Erythroblast (primary cell): ENCODE measurements around the gene HTR2A.

Experiments used
- DNase-seq, 2 experiments: peaks; one replicate each; lab custom pipeline; 2025; lab: John Stamatoyannopoulos, UW
- GATA1 ChIP-seq: IDR thresholded peaks from 2 replicates; pipeline ENCODE4 v1.6.1; 2011; ENCODE audit warnings: low read depth, mild to moderate bottlenecking, control low read depth, low read length, moderate library complexity
- POLR2A ChIP-seq: IDR thresholded peaks from 2 replicates; pipeline ENCODE4 v1.6.1; 2011; ENCODE audit warnings: mild to moderate bottlenecking, low read length

The HTR2A gene

DNA sequence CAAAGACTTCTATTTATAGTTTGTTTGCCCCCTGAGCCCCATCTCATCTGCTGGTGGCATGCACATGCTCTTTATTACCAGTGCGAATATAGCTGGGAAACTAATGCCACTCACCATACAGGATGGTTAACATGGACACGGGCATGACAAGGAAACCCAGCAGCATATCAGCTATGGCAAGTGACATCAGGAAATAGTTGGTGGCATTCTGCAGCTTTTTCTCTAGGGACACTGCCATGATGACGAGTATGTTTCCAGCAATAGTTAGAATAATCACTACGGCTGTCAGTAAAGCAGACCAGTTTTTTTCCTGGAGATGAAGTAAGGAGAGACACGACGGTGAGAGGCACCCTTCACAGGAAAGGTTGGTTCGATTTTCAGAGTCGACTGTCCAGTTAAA lies 1.5 kb downstream of the HTR2A start:
- TF ChIP-seq GATA1, result no peak
- no peak for TF ChIP-seq POLR2A
- DNase-seq, result no peak

DNA sequence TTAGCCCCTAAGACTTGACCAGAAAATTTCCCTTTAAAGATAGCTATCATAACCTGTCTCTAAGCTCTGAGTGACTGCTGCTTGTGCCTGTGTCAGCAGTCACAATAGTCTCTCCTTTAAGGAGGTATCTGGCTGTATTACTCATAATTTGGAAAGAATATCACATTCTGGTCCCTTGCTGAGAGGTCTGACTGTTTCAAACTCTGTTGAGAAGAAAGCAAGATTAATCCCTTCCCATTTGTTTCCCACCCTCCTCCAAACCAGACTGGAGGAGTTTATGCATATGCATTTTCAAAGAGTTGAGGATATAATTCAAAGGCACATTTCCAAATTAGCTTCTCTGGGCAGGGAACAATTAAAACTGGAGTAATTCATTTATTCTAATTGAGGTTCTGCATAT lies 2.3 kb downstream of the HTR2A start:
- no peak for DNase-seq
- TF ChIP-seq POLR2A, result no peak

DNA sequence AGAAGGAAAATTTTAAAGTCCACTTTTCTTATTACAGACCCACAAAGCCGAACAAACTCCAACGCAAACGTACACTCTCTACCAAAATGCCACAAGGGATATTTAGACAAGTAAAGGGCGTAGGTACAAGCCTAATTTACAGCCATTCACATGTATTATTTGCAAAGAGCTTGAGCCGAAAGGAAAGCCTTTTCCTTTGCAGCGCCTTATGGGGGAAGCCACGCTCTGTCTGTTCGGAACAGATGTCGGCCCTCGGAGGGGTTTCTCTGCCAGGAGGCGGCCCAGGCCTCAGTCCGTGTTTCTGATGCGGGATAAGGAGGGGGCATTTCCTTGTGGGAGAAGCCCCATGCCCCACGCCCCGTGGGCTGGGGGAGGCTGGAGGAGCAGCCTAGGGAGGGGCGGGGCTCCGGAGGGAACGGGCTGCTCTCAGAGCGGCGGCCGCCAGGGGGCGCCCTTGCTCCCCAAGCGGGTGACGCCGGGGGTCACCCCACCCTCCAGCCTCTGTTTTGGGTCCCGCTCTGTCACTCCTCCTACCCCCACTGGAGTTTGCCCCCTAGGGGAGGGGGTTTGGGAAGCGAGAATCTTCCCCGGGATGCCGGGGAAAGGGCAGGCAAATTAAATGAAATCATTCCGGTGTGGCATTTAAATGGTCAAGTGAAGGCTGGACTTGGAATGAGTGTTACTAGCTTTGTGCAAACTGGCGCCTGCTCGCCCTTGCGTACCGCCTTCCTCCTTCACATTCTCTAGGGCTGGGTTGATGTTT lies 2.9 kb downstream of the HTR2A start:
- TF ChIP-seq GATA1 (no peak), POLR2A (no peak)
- peak; percentile 69 to 79 for DNase-seq

DNA sequence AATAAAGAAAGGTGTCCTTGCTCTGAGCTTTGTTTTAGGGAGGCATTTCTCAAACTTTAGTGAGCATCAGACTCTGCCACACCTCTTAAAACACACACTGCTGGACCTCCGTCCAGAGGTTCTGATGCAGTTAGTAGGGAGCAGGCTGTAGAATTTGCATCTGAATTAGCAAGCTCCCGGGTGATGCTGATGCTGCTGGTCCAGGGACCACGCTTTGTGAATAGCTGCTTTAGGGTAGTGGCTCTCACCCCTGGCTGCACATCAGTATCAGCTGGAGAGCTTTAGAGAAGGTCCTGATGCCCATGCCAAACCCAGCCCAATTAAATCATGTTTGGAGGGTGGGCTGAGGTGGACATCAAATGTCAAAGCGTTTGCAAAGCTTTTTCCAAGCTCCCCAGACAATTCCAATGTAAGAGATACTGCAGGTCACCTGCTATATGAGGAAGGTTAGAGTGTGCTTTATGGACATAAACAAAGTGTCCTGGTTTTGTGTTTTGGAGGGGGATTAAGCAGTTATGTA lies 3.6 kb downstream of the HTR2A start:
- TF ChIP-seq POLR2A, result no peak
- TF ChIP-seq GATA1, result no peak
- no peak for DNase-seq

DNA sequence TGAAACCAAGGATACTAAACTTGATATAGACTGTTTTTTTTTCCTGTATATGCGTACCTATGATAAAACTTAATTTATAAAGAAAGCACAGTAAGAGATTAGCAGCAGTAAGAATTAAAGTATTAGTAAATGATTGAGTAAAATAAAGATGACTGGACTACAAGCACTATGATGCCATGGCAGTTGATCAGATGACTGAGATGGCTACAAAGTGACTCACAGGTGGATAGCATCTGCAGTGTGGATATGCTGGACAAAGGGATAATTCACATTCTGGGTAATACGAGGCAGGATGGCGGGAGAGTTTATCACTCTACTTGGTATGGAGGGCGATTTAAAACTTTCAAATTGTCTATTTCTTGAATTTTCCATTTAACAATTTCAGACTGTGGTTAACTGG lies 11.8 kb downstream of the HTR2A start:
- TF ChIP-seq POLR2A (no peak), GATA1 (no peak)
- no peak for DNase-seq

DNA sequence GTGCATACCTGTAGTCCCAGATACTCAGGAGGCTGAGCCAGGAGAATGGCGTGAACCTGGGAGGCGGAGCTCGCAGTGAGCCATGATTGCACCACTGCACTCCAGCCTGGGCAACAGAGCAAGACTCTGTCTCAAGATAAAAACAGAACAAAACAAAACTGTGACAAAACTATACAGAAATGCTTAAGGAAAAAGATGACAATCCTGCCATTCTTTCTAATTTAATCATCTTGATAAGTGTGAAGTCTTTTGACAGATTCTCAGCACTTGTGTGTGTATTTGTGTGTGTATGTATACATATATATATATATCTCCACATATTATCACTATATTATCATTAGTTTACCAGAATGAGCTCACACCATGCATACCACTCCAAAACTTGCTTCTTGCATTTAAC lies 12.3 kb downstream of the HTR2A start:
- no peak for DNase-seq
- TF ChIP-seq POLR2A (no peak), GATA1 (no peak)

DNA sequence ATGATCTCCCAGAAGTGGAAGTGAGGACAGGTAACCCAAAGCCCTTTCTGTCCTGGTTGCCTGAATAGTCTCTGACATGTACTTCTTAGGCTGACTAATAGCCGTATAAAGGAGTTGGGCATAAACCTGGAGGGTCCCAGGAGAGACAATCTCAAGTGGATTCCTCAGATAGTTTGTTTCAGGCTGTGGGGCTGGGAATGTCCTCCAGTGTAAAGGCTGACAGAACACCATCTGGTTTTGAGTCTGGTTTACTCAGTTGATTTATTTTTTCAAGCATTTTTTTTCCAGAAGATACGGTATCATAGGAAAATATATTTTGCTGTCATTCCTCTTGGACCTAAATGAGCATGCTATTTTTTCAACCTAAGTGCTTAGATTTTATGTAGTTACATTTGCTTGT lies 15.2 kb downstream of the HTR2A start:
- no peak for DNase-seq
- TF ChIP-seq POLR2A, result no peak
- no peak for TF ChIP-seq GATA1

DNA sequence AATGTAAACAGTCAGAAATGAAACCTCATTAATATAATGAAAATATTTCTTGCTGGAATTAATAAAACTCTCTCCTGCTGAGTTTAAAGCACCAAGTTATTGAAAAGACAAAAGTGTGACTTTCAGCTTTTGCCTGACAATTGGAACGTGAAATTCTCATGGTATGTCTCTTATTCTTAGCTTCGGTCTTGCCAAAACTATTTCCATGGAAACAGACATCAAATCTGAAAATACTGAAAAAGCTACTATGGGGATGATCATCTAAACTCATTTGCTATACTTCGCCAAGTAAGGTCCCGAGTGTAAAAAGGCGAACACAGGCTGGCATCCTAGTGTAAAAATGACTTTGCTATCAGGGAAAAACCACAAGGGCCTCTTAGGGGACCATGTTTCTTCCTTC lies 22.8 kb downstream of the HTR2A start:
- DNase-seq, result no peak
- no peak for TF ChIP-seq GATA1
- no peak for TF ChIP-seq POLR2A

DNA sequence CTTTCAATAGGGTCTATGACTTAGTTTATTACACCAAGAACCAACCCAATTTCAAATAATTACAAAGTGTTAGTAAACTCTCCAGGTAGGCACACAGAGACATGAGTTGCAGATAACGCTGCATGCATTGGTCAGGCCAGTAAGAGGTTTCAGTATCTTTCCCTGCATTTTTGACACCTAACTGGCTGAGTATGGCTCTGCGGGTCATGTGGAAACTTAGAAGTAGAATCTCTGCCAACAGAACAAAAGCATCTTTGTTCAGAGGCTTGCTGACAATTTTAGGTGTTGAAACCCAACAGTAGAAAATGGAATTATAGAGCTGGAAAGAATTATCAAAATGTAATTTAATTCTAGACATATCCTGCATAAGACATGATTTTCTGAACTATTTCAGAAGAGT lies 25.3 kb downstream of the HTR2A start:
- no peak for DNase-seq

DNA sequence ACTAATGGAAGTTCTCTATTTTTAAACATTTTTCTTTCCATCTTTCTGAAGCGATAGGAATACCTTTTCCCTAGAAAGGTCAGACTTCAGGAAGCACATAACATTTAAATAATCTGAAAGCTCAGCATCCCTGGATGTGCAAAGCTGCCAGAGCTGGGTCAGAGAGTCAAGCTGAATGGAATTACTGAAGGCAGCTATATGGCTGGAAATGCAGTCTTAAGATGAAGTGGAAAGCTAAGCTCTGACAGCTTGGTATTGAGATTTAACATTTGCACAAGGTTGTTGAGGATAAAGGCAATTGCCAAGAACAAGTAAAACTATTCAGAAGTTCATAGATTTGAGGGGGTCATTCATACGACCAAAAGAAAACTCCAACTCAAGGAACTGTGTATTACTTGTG lies 28.8 kb downstream of the HTR2A start:
- TF ChIP-seq POLR2A (no peak), GATA1 (no peak)
- DNase-seq, result no peak

More for the DNA sequence above, 25.3 kb downstream of the HTR2A start:
- no peak for TF ChIP-seq POLR2A
- no peak for TF ChIP-seq GATA1

DNA sequence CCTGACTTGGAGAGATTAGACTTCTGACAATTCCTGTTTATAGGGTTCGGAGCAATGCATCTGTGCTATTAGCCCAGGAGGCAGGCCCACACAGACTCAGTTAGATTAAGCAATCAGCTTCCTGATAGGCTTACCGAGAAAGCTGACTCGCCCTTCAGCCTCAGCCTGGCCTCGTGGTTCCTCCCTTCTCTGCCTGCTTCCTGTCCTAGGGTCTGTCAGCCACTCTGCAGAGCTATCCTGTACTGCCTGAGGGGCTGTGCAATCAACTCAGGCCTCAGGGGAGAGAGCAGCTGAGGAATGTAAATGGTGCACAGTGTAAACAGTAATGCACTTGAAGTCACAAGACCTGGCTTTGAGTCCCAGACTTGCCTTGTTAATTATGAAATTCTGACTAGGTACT lies 30.7 kb downstream of the HTR2A start:
- TF ChIP-seq POLR2A (no peak), GATA1 (no peak)
- peak; percentile 44 to 50 for DNase-seq

DNA sequence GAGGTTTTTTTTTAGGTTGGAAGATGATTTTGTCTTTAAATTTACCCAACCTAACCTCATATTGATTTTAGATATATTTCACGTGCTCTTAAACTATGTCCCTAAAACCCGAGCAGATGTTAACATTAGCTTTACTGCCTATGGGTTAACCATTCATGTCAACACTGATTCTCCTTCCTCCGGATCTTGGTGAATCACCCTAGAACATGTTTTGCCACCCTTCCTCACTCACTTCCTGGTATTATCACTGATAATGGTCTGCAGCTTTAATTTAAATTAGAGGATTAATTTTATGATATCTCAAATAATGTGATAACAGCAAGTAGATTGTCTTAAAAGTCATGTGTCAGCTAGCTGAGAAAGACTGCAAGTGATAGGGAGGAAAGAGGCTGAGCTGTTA lies 31.9 kb downstream of the HTR2A start:
- no peak for DNase-seq
- TF ChIP-seq GATA1, result no peak
- TF ChIP-seq POLR2A, result no peak

DNA sequence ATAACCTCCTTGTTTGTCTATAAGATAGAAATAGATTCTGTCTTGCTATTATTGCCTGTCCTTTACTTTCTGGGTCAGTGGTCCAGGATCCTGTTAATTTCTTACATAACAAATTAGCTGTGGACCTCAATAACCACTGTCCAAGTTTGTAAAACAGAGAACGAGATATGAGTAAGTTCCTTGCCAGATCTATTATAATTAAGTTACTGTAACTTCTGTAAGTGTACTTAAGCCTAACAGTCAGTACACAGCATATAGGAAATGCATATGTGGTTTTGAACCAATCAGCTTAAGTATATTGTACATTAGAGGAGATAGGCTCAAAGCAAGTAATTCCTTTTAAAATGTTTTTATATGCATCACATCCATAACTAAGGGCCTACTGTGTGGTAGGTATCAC lies 34.9 kb downstream of the HTR2A start:
- no peak for DNase-seq

DNA sequence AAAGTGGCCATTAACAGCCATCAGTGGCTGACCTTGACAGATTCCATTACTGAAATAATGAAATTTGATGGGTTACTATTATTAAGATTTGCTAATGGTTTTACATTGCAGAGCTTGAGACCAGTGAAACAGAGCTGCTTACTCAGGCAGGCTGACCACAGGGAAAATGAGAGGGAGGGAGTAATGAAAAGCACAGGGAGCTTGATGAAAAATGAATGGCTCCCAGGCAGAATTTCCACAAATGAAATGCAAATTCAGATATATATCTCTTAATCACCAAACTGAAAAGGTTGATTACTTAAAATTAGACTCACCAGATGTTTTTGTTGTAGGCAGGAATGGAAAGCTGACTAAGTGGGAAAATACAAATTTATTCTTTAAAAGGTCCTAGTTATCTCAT lies 36.1 kb downstream of the HTR2A start:
- TF ChIP-seq GATA1, result no peak
- no peak for TF ChIP-seq POLR2A
- no peak for DNase-seq

More for the DNA sequence above, 34.9 kb downstream of the HTR2A start:
- TF ChIP-seq GATA1 (no peak), POLR2A (no peak)

DNA sequence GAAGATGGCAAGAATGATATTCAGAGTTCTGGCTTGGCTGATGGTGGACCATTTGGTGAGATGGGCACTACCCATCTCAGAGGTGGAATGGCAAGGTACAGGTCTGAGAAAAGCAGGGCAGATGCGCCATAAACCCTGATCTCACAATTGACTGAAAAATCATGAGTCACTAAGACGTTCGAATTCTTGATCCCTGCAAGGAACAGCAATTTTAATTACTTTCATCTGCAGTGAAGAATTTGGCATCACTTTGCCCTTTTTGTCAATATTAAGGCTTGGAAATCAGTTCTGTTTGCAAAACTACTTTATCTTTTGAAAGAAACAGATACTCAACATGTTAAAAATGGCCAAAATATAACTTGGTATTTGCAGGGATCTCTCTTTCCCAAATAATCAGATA lies 38.1 kb downstream of the HTR2A start:
- no peak for TF ChIP-seq GATA1
- TF ChIP-seq POLR2A, result no peak
- DNase-seq, result no peak

DNA sequence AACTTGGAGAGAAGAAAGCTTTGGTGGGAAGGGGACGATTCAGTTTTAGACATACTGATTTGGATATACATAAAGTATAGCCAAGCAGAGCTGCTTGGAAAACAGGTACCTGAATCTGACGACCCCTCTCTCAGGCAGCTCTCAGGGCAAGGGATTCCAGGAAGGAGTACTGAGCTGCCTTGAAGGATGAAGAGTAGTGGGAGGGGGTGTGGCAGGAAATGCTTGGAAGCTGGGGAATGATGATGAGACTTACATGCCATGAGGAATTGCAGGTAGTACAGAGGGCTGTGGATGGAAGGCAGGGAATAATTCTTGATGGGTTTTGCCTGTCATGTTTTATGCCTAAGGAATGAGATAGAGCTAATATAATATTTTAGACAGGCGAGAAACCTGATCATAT lies 38.7 kb downstream of the HTR2A start:
- no peak for DNase-seq
- TF ChIP-seq GATA1 (no peak), POLR2A (no peak)
